ENCODE data around the gene ALG10. TPM values are rescaled to one million over a fixed set of nuclear protein-coding genes. Genes with fewer than 3 reads are reported as not detected.
"Not testable (repeated sequence)": the region's sequence is repeated elsewhere in the genome, so short reads cannot be mapped to it uniquely, and the experiment has no call there.

Gene ALG10
- total RNA-seq, 1 experiment from 2014 or later, result 9.6 TPM

DNA sequence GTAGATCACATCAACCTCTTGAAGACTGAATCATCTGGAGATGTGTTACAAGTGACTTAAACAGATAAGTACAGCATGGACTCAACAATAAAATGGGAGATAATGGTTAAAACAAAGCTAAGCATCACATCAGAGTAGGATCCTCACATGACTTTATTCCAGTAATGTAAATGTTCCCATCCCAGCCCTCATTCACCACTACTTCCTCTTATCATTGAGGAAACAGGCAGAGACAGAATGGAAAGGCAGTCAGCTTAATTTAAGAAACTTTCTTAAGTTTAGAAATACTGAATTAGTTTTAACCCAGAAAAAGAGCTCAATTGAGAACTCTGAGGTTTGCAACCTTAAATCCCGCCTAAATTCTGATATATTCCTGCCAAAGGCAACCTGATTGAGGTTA is 1.2 kb upstream of the ALG10 start:
- Histone ChIP-seq H3K4me3 (replicated peaks in 1 of 2; ENCODE audit: low read depth in 1 of 2, low read length in 2 of 2) (no peak overlapping the region), H3K79me2 (ENCODE audit: insufficient read depth, low read length) (peaks cover 6% of the 10 kb centered on the region; the same call in 1 of the 2 replicates), H3K9me3 (ENCODE audit: control insufficient read depth in 1 of 2, insufficient read depth in 1 of 2, low read depth in 1 of 2, low read length in 2 of 2) (no peaks in the 10 kb centered on the region), H3K4me1 (ENCODE audit: control insufficient read depth in 1 of 2, insufficient read depth in 2 of 2, low read length in 2 of 2) (peaks cover 0 to 8% of the 10 kb centered on the region in 2 experiments; a peak in 2 of 4 replicates), H3K4me2 (ENCODE audit: low read length) (no peak overlapping the region), H3K9ac (ENCODE audit: low read length) (no peak overlapping the region), H3K9me2 (ENCODE audit: insufficient read depth) (no peaks in the 10 kb centered on the region), H3K36me3 (ENCODE audit: control insufficient read depth in 1 of 2, insufficient read depth in 2 of 2, low read length in 2 of 2) (no peaks in the 10 kb centered on the region; a peak in 1 of 4 replicates), H2AFZ (ENCODE audit: low read depth, low read length, poor library complexity, severe bottlenecking) (peak overlapping the region; percentile 92), H4K20me1 (ENCODE audit: insufficient read depth) (no peaks in the 10 kb centered on the region), H3K27ac (ENCODE audit: low read depth, low read length) (no peak overlapping the region), H3K27me3 (ENCODE audit: insufficient read depth, low read length) (no peaks in the 10 kb centered on the region)
- no TSS peak for BruUV-seq (replicated peaks)
- POLR2A ChIA-PET, result interaction anchor here (2.9 kb wide), 1 partner anchor 1265 kb away, joined by 15 read pairs; the partner anchor contains the start of gene YARS2
- ATAC-seq (no peak), DNase-seq (ENCODE audit: low read depth, low spot score) (no peak)
- CTCF ChIA-PET, result interaction anchor here (0.8 to 2.2 kb wide), 2 partner anchors 1074 to 1266 kb away, joined by 6 to 44 read pairs; partner anchors contain the start of gene YARS2
- intact Hi-C loops (cut with micrococcal nuclease), result loop anchor here (10.0 kb wide), 2 partner anchors 1346 to 1656 kb away; partner anchors contain the start of gene DNM1L
- no peak for TF ChIP-seq EGR1 (IDR thresholded peaks at IDR 0.05; ENCODE audit: low read depth)
- no peak for TF ChIP-seq TCF7L2 (IDR thresholded peaks at IDR 0.05; ENCODE audit: borderline replicate concordance, extremely low read depth, insufficient read depth, insufficient read length)
- no peak for TF ChIP-seq ZFX (IDR thresholded peaks at IDR 0.05)
- TF ChIP-seq FOSL1 (IDR thresholded peaks at IDR 0.05; ENCODE audit: low read depth), result no peak
- TF ChIP-seq RAD21 (IDR thresholded peaks at IDR 0.05; ENCODE audit: low read depth), result no peak
- TF ChIP-seq CEBPB (IDR thresholded peaks at IDR 0.05; ENCODE audit: low read depth), result no peak
- no peak for TF ChIP-seq SP1 (IDR thresholded peaks at IDR 0.05; ENCODE audit: low read depth)
- no peak for TF ChIP-seq CBX3 (IDR thresholded peaks at IDR 0.05; ENCODE audit: low read depth)
- no peak for TF ChIP-seq POLR2AphosphoS5 (IDR thresholded peaks at IDR 0.05; ENCODE audit: low read depth, low read length)
- TF ChIP-seq EZH2 (IDR thresholded peaks at IDR 0.05), result no peak
- RAD21 ChIA-PET (ENCODE audit: low non-redundant PET in 1 of 2, low total read pairs in 2 of 2, uncharacterized antibody in 2 of 2, unreplicated experiment in 2 of 2), result interaction anchor here in 1 of 2 experiments (1.7 kb wide), 1 partner anchor 1265 kb away, joined by 11 read pairs; the partner anchor contains the start of gene YARS2

DNA sequence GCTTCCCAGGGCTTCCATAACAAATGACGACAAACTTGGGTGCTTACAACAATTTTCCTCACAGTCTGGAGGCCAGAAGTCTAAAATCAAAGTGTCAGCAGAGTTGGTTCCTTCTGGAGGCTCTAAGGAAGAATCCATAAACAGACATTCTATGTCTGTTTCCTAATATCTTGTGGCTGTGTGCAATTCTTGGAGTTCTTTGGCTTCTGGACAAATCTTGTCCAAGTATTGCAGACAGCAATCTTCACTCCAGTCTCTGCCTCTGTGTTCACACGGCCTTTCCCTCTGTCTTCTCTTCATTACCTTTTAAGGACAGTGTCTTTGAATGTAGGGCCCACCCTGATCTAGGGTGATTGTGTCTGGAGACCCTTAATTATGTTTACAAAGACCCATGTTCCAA is 5.4 kb downstream of the ALG10 start:
- H3K9me2 ChIP-seq (ENCODE audit: insufficient read depth); CTCF ChIA-PET: not testable (repeated sequence)

More for the DNA sequence above, 5.4 kb downstream of the ALG10 start:
- H3K4me2 ChIP-seq (ENCODE audit: low read length); H3K4me1 ChIP-seq (ENCODE audit: control insufficient read depth in 1 of 2, insufficient read depth in 2 of 2, low read length in 2 of 2); RAD21 ChIA-PET (ENCODE audit: low non-redundant PET in 1 of 2, low total read pairs in 2 of 2, uncharacterized antibody in 2 of 2, unreplicated experiment in 2 of 2); H3K27me3 ChIP-seq (ENCODE audit: insufficient read depth, low read length); H3K4me3 ChIP-seq (replicated peaks in 1 of 2; ENCODE audit: low read depth in 1 of 2, low read length in 2 of 2); H3K9me3 ChIP-seq (ENCODE audit: control insufficient read depth in 1 of 2, insufficient read depth in 1 of 2, low read depth in 1 of 2, low read length in 2 of 2); H3K79me2 ChIP-seq (ENCODE audit: insufficient read depth, low read length); BruUV-seq (replicated peaks); H3K36me3 ChIP-seq (ENCODE audit: control insufficient read depth in 1 of 2, insufficient read depth in 2 of 2, low read length in 2 of 2); POLR2A ChIA-PET; H4K20me1 ChIP-seq (ENCODE audit: insufficient read depth); ATAC-seq; H3K27ac ChIP-seq (ENCODE audit: low read depth, low read length); H3K9ac ChIP-seq (ENCODE audit: low read length); H2AFZ ChIP-seq (ENCODE audit: low read depth, low read length, poor library complexity, severe bottlenecking); DNase-seq (ENCODE audit: low read depth, low spot score): not testable (repeated sequence)
- intact Hi-C loops (cut with micrococcal nuclease), result loop anchor here (10.0 kb wide), 2 partner anchors 1353 to 1663 kb away; partner anchors contain the start of gene DNM1L
